GM12874 (cell line): ENCODE results near the gene METTL22.

Source experiments
- CTCF ChIP-seq: IDR thresholded peaks from 2 replicates; pipeline ENCODE4 v1.5.1; 2011; ENCODE audit warnings: low read depth, mild to moderate bottlenecking, control low read depth, low read length, moderate library complexity; ENCODE audit not compliant: insufficient read depth

METTL22 gene

GRCh38 chr16:8596581-8596980 is 24.9 kb upstream of the METTL22 start:
- TF ChIP-seq CTCF = no peak

DNA sequence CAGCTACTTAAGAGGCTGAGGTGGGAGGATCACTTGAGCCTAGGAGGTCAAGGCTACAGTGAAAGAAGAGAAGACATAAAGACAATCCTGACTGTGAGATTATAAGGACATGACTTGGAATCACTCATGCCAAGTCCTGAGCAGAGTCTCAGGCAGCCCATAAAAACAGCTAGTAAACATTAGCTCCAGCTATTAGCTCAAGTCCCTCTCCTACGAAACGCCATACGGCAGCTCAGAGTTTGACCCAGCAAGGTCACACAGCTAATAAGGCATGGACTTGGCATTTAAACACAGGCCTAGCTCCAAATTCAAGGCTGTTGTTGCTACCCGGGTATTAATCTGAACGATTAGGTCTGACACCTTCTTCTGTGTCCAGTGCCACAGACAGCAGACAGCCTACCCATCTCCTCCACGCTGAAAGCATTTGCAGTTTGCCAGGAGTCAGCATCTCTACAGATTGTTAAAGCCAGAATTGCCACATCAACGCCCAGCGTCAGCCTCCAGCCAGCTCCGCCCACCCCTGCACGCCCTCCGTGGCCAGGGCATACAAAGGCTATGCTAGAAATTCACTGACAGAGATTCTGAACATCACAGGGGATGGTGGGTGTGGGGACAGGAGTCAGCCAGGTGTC is 21.2 kb upstream of the METTL22 start:
- TF ChIP-seq CTCF = no peak

- no peak for TF ChIP-seq CTCF
Measured at GRCh38 chr16:8605554-8605953, 15.9 kb upstream of the METTL22 start.

GRCh38 chr16:8607214-8607613 is 14.3 kb upstream of the METTL22 start:
- TF ChIP-seq CTCF = no peak

- TF ChIP-seq CTCF = no peak
Measured at GRCh38 chr16:8611122-8611521, 10.4 kb upstream of the METTL22 start.

- no peak for TF ChIP-seq CTCF
Measured at GRCh38 chr16:8611886-8612600, 9.5 kb upstream of the METTL22 start.

GRCh38 chr16:8614435-8615029 is 7.0 kb upstream of the METTL22 start:
- no peak for TF ChIP-seq CTCF
